HG03442 (cell line): ENCODE data around the gene ATXN7L1.

Experiments used
- ATAC-seq: cut with Tn5 transposase; IDR thresholded peaks from one replicate; pipeline ENCODE4 v1.9.1; 2021; ENCODE audit warnings: mild to moderate bottlenecking, moderate library complexity; ENCODE audit not compliant: unreplicated experiment

The ATXN7L1 gene

DNA sequence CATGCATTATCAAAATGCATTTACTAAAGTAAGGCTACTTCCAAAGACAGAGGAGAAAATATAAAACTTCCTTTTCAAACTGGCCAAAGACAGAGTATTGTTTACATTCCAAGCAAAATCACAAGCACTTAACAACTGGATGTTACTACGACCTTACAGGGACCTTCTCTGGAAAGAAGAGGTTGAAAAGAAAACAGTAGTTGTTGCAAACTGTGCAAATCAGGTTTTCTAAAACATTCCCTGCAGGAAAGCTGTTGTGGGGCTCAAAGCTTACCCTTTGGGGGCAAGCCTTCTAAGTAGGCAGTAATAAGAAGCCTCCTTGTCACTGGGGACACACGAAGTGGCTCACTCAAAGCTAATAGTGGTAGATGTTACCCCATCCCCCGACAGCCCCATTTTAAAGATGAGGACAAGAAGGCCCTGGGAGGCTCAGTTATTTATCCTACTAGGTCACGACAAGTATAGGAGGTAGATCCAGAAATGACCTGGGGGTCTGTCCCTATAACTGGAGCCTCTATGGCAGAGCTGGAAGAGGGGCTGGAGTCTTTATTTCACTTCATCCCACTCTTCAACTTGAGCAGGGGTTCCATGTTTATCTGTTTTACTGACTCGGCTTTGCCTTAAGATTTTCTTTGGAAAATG, 46.6 kb downstream of the ATXN7L1 start:
- no peak for ATAC-seq

GRCh38 chr7:105828141-105828540, 48.3 kb downstream of the ATXN7L1 start:
- no peak for ATAC-seq

DNA sequence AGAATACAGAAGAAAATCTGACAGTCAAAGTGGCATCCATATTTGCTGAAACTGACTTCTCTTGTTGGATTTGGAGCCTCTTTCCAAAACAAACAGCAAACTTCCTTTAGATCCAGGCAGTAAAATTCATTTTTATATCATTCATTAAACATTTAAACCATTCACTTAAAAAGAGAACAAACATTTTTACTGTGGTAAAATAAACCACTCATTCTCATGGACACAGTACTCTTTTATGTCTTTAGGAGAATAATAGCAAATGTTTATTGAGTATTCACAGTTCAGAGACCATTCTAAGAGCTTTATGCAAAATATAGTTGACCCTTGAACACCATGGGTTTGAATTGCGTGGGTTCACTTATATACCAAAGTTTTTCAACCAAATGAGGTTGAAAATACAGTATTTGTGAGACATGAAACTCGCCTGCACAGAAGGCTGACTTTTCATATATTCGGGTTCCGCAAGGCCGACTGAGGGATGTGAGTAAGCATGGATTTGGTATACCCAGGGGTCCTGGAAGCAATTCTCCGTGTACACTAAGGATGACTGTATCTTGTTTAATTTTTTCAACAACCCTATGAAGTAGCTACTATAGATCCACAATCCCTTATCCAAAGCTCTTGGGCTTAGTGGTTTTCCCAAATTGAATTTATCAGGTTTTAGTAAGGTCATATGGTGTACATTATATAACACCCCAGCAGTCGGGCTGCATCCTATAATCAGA, 49.1 kb downstream of the ATXN7L1 start:
- ATAC-seq: no peak

GRCh38 chr7:105826143-105826542, 50.3 kb downstream of the ATXN7L1 start:
- ATAC-seq: no peak

DNA sequence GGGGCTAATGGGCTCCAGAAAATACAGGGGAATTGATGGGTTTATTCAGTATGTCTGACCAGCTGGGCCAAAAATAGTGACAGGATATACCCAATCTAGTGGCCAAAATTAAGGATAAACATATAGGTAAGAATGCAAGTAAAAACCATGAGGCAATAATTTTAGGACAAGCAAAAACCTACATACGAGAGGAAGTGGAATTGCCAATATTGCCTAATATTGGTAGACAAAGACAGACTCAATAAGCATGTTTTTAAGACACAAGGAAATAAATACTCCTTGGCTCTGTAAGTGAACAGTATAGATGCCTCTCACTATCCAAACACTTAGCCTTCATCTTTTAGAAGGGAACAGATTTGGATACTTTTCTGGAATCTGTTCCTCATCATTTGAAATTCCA, 51.0 kb downstream of the ATXN7L1 start:
- no peak for ATAC-seq

GRCh38 chr7:105822806-105823205, 53.6 kb downstream of the ATXN7L1 start:
- no peak for ATAC-seq

DNA sequence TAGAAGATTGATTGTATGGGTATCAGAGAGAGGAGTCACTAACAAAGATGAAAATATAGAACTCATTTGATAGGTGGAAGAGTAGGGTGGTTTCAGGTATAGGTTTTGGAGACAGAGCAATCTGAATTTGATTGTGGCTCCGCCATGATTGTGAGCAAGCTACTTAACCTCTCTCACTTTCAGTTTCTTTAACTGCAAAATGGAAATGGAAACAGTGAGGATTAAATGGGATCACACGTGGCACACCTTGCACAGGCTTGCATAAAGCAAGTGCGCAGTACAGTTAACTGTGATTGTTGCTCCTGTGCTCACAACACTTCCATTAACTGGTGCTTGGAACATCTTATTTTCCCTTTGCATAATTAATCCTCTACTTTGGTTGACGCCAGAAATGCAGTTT, 54.9 kb downstream of the ATXN7L1 start:
- no peak for ATAC-seq

GRCh38 chr7:105820363-105821066, 55.9 kb downstream of the ATXN7L1 start:
- ATAC-seq: no peak

- no peak for ATAC-seq
These were observed 56.8 kb downstream of the ATXN7L1 start for GRCh38 chr7:105819559-105819958.

DNA sequence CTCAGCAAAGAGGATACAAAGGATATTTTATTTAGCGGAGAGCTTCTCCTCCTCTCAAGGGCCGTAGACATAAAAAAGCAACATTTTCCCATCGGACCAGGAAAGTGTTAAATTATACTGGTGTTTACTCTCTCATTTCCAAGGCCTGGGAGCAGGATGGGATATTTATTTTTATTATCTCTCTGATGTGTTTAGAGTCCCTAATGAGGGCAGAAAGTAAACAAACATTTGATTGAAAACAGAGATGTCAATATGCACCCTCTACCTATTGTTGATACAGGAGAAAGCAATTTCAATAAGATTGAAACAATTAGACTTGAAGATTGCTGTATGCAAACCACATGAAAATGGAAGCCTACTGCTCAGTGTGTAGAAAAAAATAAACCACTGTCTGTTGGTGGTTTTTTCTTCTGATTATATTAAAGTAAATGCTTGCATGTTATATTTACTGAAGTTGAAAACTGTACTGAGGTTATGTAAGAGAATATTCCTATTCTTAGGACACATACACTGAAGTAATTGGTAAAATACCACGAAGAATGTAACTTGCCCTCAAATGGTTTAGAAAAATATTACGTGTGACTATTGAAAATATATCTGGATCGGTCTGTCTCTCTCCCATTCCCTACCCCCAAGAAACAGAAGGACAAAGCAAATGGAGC, 59.3 kb downstream of the ATXN7L1 start:
- no peak for ATAC-seq

DNA sequence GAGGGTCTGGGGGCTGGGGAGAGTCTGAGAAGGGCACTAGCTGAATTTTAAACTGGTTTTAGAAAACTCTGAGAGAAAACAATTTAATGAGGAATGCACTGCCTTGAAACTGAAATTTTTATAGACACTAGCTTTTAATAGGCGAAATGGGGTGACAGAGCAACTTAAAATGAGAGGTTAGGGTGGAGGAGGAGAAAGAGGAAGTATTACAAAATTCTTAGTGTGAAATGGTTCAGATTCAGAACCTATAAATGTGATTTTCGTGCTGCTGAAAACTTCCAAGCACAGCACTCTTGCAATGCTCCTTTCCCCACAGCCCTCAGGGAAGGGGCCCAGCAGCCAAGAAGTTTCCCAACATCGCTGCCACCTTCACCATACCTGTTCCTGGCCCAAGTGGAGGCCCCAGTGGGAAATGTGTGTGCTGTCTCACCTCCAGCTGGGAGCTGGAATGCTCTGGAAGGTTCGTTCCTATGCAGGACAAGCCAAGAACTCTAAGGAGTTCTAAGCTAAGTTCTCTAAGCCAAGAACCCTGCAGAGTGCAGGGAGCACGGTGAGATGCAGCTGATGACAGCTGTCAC, 60.0 kb downstream of the ATXN7L1 start:
- no peak for ATAC-seq

DNA sequence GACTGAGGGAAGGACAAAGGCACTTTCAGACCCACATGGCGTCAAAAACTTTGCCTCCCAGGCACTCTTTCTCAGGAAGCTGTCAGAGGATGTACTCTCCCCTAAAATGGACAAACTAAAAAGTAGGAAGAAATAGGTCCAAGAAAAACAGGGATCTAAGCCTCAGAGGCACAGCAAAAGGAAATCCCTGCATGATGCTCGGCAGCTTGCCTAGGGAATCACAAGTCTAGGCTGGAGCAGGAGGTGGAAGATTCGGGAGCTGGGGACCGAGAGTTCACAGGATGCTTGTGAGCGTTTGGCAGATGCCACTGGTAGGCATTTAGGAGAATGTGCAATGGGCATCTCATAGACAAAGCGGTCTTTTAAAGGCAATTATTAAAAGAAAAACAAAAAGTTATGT, 60.8 kb downstream of the ATXN7L1 start:
- ATAC-seq: no peak

- ATAC-seq: no peak
These were observed 61.9 kb downstream of the ATXN7L1 start for GRCh38 chr7:105814481-105814880.

- ATAC-seq: no peak
These were observed 65.1 kb downstream of the ATXN7L1 start for GRCh38 chr7:105811189-105811847.

- no peak for ATAC-seq
These were observed 65.8 kb downstream of the ATXN7L1 start for GRCh38 chr7:105810556-105810955.

DNA sequence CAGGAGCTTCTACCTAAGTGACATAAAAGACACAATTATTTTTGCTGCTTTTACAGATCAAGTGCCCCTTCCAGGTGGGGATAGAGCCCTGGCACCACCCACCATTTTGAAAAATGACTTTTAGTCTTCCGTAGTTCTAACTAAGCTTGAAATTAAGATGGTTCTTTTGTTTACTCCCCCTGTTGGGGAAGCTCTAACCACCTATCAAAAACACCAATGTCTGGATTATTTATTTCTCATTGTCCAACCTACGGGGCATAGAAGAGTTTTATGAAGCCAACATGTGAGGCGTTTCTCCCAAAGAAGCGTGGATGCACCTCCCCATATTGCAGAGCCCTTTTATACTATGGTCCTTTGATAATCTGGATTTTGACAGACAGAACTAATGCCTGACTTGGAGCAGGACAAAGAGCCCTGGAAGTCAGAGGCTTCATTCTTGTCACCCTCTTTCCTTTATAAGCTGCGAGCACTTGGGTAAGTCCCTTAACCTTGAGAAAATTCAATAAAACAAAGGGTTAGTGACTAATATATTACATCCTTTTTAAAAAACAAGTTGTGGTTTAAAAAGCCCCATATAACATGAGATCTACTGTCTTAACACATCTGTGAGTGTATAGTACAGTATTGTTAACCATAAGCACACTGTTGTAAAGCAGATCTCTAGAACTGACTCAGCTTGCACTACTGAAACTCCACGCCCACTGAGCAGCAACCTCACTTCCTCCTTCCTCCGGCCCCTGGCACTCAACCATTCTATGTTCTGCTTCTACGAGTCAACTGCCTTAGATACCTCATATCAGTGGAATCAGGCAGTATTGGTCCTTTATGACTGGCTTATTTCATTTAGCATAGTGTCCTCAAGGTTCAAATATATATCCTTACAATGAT, 67.5 kb downstream of the ATXN7L1 start:
- ATAC-seq: peak; percentile 96

- ATAC-seq: no peak
These were observed 68.2 kb downstream of the ATXN7L1 start for GRCh38 chr7:105808209-105808608.

- no peak for ATAC-seq
These were observed 69.0 kb downstream of the ATXN7L1 start for GRCh38 chr7:105807448-105807762.

DNA sequence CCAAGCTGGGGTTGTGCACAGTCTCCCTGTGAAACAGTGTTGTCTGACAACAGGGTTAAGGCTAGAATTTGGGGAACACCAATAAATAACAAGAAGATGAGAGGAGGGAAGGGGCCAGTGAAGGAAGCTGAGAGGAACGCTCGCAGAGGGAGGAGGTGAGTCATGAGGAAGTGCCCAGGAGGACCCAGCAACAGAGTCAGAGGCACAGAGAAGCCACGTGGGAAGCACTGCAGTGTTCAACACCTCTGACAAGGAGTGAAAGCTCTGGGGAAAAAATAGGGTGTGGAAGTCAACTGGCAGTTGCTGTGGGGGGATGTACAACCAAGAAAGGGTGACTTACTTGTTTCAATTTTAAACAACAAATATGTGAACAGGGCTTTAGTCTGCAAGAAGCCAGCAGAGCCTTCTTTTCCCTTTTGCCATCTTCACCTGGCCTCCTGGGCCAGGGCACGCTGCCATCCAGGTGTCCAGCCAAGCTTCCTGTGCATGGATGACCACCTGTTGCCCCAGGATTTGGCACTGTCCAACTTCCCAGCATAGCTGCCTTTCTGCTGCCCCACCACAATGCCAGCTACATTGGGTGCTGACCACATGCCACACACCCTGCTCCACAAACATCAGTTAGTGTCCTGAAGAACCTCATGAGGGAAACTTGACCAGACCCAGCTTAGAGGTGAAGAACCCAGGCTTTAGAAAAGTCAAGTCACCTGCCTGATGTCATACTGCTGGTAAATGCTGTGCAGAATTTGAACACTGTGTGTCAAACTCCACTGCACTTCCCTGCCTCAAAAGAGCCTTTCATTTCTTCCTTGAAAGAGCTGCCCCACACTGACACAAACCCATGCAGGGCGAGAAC, 69.6 kb downstream of the ATXN7L1 start:
- ATAC-seq: peak; percentile 27
